ENCODE data around the gene PRKN.

The PRKN gene

DNA sequence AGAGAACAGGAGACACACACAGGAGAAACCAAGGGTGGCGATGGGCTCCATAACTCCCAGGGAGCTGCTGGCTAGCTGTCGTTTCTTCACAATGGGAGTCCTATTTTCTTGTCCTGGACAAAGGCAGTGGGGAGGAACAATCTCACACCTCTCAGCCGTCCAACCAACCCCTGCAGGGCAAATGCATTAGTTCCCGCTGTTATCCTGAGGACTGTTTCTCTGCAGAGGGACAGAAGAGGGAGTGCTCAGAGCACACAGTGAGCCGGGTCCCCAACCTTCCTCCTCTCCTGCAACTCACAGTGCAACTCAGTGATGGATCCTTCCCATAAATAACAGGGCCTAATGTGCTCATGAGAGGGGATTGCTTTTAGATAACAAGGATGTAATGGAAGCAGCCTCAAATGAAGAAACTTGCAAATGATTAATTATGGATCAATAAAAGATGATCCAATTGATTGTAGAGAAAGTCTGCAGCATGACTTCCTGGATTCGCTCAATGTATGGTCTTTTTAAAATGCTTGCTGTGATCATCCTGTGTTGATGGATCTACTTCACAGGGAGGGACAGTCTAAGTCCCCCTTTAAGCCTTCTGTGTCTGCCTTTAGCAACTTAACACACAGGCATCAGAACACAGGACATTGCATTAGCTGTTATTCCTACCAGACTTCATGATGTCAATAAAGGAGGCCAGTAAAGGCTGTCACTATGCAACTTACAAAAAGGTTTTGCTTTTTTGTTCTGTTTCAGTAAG lies 1000.3 kb downstream of the PRKN start:
- TF ChIP-seq, protein P1, sequence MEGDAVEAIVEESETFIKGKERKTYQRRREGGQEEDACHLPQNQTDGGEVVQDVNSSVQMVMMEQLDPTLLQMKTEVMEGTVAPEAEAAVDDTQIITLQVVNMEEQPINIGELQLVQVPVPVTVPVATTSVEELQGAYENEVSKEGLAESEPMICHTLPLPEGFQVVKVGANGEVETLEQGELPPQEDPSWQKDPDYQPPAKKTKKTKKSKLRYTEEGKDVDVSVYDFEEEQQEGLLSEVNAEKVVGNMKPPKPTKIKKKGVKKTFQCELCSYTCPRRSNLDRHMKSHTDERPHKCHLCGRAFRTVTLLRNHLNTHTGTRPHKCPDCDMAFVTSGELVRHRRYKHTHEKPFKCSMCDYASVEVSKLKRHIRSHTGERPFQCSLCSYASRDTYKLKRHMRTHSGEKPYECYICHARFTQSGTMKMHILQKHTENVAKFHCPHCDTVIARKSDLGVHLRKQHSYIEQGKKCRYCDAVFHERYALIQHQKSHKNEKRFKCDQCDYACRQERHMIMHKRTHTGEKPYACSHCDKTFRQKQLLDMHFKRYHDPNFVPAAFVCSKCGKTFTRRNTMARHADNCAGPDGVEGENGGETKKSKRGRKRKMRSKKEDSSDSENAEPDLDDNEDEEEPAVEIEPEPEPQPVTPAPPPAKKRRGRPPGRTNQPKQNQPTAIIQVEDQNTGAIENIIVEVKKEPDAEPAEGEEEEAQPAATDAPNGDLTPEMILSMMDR (IDR thresholded peaks at IDR 0.05; ENCODE audit: insufficient read depth, low read depth, low read length, missing control alignments), result no peak
- DNase-seq (ENCODE audit: low read depth), result no peak
- H3K4me3 ChIP-seq (ENCODE audit: low read length), result no peak overlapping the region

- DNase-seq (ENCODE audit: low read depth), result no peak
- TF ChIP-seq, protein P1 (IDR thresholded peaks at IDR 0.05; ENCODE audit: insufficient read depth, low read depth, low read length, missing control alignments), result no peak
- no peak overlapping the region for H3K4me3 ChIP-seq (ENCODE audit: low read length)
Measured at GRCh38 chr6:161722394-161722793, 1005.2 kb downstream of the PRKN start.

- H3K4me3 ChIP-seq (ENCODE audit: low read length), result no peak overlapping the region
- TF ChIP-seq, protein P1 (IDR thresholded peaks at IDR 0.05; ENCODE audit: insufficient read depth, low read depth, low read length, missing control alignments), result no peak
- DNase-seq (ENCODE audit: low read depth), result no peak
Measured at GRCh38 chr6:161721511-161721910, 1006.1 kb downstream of the PRKN start.

- no peak overlapping the region for H3K4me3 ChIP-seq (ENCODE audit: low read length)
- DNase-seq (ENCODE audit: low read depth), result no peak
- TF ChIP-seq, protein P1 (IDR thresholded peaks at IDR 0.05; ENCODE audit: insufficient read depth, low read depth, low read length, missing control alignments), result no peak
Measured at GRCh38 chr6:161716176-161716575, 1011.4 kb downstream of the PRKN start.

GRCh38 chr6:161711938-161712337 lies 1015.6 kb downstream of the PRKN start:
- TF ChIP-seq, protein P1 (IDR thresholded peaks at IDR 0.05; ENCODE audit: insufficient read depth, low read depth, low read length, missing control alignments), result no peak
- no peak overlapping the region for H3K4me3 ChIP-seq (ENCODE audit: low read length)
- DNase-seq (ENCODE audit: low read depth), result no peak

DNA sequence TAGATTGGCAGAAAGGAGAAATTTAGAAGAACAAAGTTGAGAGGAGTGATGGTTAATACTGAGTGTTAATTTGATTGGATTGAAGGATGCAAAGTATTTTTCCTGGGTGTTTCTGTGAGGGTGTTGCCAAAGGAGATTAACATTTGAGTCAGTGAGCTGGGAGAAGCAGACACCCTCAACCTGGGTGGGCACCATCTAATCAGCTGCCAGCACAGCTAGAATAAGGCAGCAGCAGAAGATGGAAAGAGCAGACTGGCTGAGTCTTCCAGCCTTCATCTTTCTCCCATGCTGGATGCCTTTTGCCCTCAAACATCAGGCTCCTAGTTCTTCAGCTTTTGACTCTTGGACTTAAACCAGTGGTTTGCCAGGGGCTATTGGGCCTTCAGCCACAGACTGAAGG lies 1016.1 kb downstream of the PRKN start:
- H3K4me3 ChIP-seq (ENCODE audit: low read length), result no peak overlapping the region
- no peak for DNase-seq (ENCODE audit: low read depth)
- TF ChIP-seq, protein P1 (IDR thresholded peaks at IDR 0.05; ENCODE audit: insufficient read depth, low read depth, low read length, missing control alignments), result no peak

GRCh38 chr6:161710698-161711097 lies 1016.9 kb downstream of the PRKN start:
- H3K4me3 ChIP-seq (ENCODE audit: low read length), result no peak overlapping the region
- TF ChIP-seq, protein P1 (IDR thresholded peaks at IDR 0.05; ENCODE audit: insufficient read depth, low read depth, low read length, missing control alignments), result no peak
- DNase-seq (ENCODE audit: low read depth), result no peak

All from epithelial cell of esophagus (primary cell).